Stimulated activated CD4-positive, alpha-beta T cell treated with anti-CD3 and anti-CD28 coated beads, Interleukin-4, amount 100 ng/mL, for 4 hours (primary cell): ENCODE measurements around the gene LAMB1.

Experiments used
- DNase-seq, 2 experiments: peaks; one replicate each; pipeline ENCODE4 v3.0.0-alpha.2; 2020

Gene LAMB1

DNA sequence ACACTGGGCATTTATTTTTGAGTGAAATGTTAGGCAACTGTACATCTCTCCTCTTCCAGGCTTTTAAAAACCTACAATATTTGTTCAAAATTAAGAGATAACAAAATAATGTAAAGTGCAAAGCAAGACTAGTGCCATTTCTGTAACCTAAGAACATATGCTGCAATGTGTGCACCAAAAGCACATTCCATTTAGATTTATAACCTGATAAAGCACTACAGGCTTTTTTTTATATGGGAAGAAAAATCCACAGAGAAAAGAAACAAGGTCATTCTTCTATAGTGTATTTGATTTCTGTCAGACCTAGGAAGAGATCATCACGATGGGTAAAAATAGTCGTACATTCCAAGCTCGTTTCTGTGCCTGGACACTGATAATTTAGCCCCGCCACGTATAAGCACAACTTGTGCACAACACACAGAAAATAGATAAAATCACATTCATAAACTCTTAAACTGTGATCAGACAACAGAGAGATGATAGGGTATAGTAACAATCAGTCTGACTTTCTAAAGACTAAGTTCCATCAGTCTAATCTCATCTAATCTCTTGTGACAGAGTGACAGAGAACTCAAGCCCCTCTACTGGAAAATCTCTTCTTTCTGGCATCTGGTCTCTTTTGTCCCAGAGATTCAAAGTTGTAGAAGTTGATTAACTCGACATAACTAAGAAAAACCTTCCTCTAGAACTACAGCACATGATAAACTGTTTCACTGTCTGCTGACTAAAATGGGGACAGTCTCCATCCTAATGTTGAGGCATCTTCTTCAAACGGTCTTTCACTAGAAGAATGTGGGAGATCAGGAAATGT is 6.7 kb downstream of the LAMB1 start:
- DNase-seq: no peak

DNA sequence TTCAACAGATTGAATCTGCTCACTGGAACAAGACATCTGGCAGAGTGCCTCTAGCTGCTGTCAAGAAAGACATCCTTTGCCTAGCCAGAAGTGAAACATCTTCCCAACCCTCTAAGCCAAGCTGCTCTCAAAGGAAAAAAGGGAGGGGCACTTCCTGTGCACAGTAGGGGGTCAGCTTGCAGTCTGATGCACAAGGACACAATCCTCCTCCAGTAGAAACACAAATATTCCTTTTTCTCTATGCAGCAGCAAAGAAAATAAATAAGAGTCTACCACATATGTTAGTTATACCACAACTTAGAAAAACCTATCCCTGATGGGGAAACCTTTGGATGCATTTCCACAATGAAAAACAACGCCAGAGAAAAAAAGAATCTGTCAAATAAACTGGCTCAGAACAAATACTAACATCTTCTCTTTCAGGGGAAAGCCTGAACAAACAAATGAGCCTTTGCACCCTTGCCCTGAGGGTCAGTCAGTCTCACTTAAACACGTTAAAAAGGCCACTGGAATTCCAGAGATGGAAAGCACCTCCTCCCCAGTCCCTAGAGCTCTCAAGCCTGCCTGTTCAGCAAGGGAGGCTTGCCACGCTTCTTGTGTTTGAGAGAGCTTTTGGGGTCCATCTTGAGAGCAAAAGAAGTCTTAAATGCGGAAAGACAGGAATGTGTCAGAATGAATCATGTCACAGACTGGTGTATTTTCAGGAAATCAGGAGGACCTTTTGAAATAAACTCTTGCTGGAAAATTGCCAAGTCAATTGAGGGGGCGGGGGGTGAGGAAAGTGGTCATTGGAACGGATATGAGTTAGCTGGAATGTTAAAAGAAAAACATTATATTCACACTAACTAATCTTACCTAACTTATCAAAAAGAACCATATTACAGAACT is 7.5 kb downstream of the LAMB1 start:
- DNase-seq: no peak

DNA sequence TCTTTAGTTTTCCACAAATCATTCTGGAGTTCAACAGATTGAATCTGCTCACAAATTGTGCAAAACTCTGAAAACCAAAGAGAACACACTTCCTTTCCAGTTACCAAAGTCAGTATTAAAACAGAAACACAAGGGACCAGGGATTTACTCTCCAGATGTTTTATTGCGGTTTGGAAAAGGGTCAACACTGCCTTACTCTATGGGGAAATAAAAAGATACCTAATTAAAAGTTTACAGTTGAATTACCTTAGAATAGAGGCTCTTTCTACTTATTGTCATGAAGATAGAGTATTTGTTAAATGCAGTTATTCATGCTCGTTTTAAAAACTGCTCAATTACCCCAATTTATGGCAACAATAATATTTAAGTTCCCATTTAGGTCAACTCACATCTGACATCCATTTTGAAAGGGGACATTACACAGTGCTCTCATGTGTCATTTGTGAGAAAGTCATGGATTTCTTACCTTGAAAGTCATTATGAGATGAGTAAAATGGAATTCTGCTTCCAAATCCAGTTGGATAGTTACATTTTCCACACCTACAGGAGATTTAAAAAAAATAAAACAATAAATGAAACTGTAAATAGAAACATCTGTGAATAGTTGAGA is 8.4 kb downstream of the LAMB1 start:
- no peak for DNase-seq

DNA sequence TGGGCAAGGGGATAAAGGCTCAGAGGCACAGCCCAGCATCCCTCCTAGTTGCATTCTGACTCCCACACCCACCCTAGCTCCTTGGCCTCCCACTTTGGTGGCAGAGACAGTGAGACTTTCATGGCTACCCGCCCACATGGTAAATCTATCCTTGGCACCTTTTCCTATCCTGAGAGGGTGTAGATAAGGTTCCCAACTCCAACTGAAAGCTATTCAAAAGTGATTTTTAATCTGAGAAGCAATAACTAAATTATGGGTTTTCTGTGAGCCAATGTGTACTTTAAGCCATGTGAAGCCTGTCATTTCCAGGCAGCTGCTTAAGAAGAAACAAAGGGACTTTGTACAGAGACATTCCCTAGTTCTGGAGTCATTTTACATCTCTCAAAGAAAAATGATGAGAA is 9.1 kb downstream of the LAMB1 start:
- no peak for DNase-seq

DNA sequence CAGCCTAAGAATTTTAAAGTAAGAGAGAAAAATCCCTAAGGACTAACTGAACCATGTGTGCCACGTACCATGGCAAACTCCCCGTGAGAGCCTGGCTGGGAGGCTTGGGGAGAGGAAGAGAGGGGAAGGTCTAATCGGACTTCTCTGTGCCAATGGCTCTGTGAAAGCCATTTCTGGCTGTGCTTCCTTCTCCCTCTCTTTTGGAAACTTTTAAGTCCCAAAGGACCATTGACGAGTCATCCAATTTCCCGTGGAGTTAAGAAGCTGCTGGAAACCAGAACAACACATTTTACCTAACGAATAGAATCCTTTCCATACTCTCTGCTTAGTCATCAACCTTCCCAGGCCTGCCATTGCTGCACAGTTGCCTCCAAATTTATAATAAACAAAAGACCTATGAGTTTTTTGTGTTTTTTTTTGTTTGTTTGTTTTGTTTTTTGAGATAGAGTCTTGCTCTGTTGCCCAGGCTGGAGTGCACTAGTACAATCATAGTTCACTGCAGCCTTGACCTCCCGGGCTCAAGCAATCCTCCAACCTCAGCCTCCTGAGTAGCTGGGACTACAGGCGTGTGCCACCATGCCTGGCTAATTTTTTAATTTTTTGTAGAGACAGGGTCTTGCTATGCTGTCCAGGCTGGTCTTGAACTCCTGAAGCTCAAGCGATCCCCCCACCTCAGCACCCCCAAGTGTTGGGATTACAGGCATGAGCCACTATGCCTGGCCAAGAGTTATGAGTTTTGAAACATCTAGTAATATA is 13.2 kb downstream of the LAMB1 start:
- DNase-seq: no peak

DNA sequence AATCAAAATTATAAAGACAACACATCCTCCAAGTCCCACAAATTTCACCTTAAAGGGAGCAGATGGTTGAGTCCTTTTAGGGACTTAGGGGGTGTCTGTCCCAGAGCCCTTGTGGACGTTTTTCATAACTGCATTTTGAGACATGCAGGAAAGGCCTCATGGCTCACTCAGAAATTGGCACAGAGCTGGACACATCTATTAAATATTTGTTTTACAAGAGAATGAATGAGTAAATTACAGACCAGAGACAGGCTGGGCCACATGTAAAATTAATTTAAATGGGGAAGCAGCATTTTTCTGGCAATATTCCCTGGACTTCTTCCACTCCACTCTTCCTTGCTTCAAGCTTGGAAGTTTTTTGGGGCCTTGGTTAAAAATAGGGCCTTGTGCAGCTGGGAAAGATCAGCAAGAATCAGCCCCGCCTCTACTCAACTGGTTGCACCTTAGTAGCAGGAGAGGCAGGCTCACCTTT is 20.0 kb downstream of the LAMB1 start:
- no peak for DNase-seq

DNA sequence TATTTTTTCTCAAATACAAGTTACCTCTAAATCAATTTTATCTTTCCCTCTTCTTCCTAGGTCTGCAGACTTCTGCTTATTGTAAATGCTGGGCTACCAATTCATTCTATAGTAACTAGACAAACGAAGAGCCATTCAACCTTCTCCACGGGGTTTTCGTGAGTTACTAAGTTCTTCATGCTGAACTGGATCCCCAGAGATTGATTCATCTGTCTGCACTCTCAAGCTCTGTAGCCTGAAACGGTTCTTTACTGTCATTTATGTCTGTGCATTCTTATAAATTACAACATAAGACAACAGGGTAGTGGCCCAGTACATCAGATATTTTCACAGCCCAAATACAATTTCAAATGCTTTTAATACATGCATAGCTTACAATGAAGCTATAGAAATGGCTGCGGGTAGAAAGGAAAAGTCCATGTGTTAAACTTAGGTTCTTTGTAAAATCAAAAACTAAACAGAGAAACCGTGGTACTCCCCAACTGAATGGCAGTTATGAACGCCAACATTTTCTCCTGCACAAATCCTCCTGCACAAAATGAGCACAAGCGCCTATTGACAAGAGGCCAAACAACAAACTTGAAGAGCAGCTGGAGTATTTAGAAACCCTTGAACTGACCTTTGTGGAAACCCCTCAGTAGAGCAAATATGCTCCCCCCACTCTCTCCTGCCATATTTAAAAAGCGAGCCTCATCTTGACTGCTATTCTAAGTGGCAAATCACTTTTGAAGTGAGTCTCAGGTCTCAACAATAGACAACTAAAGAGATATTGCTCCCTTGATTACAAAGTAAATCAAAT is 20.7 kb downstream of the LAMB1 start:
- DNase-seq: no peak

DNA sequence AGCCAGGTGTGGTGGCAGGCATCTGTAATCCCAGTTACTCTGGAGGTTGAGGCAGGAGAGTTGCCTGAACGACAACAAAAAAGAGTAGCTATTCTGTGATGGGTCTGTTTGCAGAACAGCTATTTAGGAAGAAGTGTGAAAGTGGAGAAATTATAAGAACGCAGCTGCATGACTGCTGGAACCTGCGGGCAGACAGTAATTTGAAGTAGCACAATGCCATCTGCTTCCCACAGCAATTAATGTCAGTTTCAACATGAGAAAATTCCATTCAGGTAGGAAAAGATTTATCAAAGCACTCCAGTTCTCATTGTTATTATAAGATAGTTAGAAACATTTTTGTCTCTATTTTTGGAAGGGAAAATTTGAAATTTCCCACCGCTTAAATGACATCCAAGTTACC is 21.5 kb downstream of the LAMB1 start:
- DNase-seq: no peak

DNA sequence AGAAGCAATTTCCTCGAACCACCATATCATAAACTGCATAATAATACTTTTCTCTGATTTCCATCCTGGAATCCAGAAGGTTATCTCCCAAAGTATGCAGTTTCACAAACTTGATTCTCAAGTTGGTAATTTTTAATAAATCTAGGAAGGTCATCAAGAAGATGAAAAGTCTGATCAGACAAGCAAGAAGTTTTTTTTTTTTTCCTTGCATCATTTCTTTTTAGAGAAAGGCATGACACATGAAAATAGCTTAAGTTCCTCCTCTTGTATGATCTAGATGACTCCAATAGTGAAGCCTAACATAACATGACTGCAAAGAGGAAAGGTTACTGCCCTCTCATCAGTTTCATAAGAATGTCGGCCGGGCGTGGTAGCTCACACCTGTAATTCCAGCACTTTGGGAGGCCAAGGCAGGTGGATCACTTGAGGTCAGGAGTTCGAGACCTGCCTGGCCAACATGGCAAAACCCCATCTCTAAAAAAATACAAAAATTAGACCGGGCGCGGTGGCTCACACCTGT is 22.2 kb downstream of the LAMB1 start:
- DNase-seq: no peak

DNA sequence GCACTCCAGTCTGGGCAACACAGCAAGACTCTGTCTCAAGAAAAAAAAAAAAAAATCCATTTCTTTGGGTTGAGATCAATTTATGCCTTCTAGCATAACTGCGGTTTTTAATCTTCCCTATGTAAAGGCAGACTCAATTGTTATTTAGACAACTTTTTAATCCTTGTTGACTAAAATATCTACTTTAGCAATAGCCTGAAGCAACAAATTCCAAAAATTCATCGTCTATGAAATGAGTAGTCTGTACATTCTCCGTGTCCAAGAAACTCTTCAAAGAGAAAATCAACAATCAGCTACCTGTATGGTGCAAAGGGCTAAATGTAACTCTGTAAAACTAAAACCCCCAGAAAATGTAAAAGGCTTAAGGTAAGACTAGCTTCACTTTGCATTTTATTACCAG is 22.8 kb downstream of the LAMB1 start:
- no peak for DNase-seq

DNA sequence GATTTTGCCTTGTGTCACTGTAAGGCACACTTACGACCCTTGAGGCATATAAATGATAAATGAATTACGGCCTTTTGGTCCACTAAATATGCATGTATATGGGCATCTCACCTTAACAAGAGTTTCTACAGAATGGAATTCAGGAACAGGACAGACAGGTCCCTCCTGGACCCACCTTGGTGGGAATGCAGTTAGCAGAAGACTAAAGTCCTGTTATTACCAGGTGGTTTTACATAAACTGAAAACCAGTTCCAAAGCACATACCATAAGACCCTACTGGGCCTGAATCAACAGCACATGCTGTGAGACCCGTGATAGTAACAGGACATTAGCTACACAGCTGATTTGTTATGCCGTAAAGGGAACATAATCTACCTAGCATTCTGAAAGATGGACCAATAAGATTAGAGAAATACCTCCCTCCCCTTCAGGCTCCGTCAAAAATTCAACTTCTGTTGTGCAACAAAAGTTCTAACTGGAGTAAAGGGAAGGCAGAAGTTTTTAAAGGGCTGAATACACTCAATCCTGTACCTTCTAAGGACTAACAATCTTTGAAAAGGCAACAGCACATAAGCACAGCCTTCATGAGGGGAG is 24.0 kb downstream of the LAMB1 start:
- DNase-seq: no peak

DNA sequence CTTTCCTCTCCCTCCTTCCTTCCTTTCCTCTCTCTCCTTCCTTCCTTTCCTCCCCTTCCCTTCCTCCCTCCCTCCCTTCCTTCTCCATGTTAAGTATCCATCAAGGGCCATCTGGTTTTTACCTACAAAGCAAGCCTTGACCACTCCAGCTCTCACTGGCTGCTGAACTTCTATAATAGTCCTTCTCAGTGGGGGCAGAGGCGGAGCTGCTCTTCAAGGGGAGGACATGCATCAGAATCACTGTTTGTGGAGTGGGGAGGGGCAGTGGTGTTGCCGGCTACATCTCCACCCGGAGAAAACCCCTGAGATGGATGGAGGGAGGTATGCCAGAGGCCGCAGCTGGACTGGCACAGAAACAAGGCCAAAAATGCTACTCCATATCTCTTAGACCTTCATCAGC is 25.9 kb downstream of the LAMB1 start:
- no peak for DNase-seq

DNA sequence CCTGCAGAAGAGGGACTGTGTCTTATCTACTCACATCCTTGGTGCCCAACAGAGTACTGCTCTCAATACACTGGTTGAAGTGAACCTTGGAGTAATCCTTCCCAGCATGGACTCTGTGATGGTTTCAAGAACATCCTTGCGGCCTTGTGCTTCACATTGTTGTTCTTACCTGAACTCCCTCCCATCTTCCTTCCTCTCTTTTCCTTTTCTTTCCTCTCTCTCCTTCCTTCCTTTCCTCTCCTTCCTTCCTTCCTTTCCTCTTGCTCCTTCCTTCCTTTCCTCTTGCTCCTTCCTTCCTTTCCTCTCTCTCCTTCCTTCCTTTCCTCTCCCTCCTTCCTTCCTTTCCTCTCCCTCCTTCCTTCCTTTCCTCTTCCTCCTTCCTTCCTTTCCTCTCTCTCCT is 26.3 kb downstream of the LAMB1 start:
- no peak for DNase-seq

DNA sequence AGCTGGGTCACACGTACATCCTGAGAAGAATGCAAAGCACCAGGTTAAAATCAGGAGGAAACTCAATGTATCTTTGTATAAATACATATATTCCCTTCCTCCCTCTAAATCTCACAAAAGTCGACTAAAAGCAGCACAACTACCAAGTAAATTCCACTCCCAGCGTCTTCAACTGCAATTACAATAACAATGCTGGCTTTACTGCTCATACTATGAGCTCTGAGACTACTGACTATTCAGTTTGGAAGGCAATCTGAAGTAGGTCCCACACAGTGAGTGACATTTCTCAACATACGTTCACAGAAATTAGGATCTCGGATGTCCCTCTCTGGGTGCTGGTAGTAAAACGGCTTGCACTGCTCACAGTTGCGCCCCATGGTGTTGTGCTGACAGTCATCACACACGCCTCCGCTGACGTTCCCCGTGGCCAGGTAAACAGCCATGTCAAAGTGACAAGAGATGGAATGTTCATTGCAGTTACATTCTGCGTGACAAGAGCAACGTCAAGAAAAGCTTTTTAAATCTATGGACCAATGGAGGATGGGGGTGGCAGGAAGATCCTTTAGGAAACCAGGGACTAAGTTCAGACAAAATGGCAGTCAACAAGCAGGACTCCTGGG is 27.5 kb downstream of the LAMB1 start:
- no peak for DNase-seq

DNA sequence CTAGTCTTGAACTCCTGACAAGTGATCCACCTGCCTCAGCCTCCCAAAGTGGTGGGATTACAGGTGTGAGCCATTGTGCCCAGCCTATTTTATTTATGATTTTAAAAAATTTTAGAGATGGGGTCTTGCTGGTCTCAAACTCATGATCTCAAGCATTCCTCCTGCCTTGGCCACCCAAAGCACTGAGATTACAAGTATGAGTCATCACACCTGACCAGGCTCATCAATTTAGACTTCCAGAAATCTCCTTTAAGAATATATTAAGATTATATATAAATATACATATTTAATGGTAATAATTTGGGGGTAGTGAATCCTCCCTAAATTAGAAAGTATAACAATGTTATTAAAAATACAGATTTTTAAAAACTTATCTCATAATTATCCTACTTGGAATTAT is 29.1 kb downstream of the LAMB1 start:
- DNase-seq: no peak

DNA sequence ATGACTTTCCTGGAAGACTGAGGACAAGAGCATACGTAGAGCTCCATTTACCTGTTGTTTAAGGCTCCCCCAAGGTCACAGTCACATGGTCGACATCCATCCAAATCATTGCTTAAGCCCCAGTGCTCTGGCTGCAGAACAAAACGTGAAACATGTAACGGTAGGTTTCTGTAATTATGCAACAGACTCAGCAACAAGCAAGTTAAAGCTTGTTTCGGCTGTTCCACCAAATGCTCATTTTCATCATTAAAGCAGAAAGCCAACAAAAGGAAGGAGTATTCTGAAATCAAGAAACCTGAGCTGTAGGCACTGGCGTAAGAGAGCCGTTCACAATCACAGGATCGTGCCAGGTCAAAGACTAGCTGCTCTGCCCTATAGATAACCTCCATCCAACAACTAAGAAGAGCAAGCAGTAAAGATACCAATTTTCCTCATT is 30.0 kb downstream of the LAMB1 start:
- no peak for DNase-seq

DNA sequence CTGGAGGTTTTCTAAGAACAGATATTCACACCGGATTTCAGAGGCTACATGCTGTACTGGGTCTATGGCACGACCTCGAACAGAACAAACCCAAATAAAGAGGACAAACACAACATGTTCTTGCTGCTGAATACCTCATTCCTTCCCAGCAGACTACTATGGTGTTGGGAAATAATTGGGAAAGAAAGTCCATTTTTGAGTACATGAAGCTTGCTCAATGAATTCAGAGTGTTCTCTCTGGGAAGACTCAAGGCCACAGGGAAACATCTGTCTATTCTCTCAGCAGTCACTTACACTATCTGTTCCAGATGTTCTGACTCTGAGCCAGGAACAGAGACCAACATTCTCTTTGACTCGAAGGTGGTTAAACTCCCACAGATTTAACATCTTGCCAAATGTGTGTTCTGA is 30.9 kb downstream of the LAMB1 start:
- no peak for DNase-seq

DNA sequence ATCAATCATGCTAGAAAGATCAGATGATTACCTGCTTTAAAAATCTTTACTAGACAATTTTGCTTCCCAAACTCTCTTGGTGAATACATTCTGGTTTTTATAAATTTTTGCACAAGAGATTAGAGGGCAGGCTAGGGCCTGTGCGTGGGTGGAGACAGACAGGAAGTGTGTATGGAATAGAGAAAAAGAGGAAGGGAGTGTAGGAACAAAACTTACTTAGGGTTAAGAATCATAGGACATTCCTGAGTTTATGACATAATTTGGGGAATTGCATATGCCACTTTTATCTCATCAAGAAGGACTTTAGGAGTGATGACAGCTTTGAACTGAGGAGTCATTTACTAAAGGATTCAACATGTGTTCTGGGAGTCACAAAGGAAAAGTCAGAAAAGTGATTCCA is 31.3 kb downstream of the LAMB1 start:
- DNase-seq: no peak

DNA sequence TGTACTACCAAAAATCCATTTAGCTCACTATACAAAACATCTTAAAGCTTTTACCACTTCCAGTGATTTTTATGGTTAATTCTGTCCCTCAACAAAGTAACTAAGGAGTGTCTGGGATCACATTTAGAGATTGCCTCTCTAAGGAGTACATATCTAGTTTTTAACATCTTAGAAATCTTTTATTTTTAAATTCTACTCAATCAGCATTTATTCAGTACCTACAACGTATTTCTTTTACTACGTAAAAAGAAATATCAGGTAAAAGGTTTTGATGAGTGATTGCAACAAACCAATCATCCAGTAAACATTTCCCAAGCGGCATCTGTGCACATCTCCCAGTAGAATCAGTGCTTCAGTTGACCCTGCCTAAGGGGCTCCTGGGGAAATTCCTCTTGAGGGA is 31.9 kb downstream of the LAMB1 start:
- DNase-seq: no peak

DNA sequence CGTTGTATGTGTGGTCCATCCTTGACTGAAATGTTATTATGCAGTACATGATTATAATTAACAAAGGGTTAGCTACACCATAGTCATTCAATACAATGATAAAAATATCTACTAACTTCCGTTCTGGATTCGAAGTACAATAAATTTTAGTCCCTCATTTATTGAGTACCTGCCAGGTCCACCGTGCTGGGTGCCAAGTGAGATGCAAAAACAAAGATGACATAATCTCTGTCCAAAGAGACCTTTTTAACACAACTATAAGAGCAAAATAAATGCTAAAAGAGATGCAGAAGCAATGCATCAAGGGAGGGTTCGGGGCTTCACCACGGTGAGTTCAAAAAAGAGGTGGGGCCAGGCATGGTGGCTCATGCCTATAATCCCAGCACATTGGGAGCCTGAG is 33.1 kb downstream of the LAMB1 start:
- no peak for DNase-seq

DNA sequence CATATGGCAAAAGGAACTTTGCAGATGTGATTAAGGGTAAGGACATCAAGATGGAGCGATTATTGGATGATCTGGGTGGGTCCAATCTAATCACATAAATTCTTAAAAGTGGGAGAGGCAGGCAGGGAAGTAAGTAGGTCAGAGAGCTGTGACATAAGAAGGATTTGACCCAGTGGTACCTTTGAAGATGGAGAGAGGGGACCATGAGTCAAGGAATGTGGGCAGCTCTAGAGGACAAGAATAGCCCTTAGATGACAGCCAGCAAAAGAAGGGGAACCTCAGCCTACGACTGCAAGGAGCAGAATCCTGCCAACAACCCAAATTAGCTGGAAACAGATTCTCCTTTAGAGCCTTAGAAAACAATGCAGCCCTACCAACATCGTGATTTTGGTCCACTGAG is 34.5 kb downstream of the LAMB1 start:
- no peak for DNase-seq
